H1 (cell line): ENCODE data around the gene USPL1. TPM values are rescaled to one million over a fixed set of nuclear protein-coding genes. Genes with fewer than 3 reads are reported as not detected.

Experiments used
- GTF2F1 ChIP-seq: IDR thresholded peaks from 2 replicates; pipeline ENCODE4 v1.6.1; 2012; ENCODE audit warnings: low read depth, low read length, improper control_type of control experiment, borderline replicate concordance
- KDM4A ChIP-seq: IDR thresholded peaks from one replicate; pipeline ENCODE4 v1.7.1; 2012; ENCODE audit warnings: low read depth, mild to moderate bottlenecking, moderate library complexity, low read length, inconsistent platforms; ENCODE audit not compliant: severe bottlenecking
- MAFK ChIP-seq: IDR thresholded peaks from 2 replicates; pipeline ENCODE4 v1.6.1; 2012; ENCODE audit warnings: low read depth, mild to moderate bottlenecking, improper control_type of control experiment, low read length
- RAD21 ChIP-seq, 2 experiments: IDR thresholded peaks in 1 of 2; conservative IDR thresholded peaks in 1 of 2; 2 replicates each; pipeline ENCODE4 v1.6.1; 2011; ENCODE audit warnings: low read depth in 2 of 2, low read length in 2 of 2, improper control_type of control experiment in 1 of 2, inconsistent platforms in 1 of 2, mild to moderate bottlenecking in 1 of 2, moderate library complexity in 1 of 2
- SIRT6 ChIP-seq: IDR thresholded peaks from one replicate; pipeline ENCODE4 v1.7.1; 2012; ENCODE audit warnings: low read length, inconsistent platforms
- TCF12 ChIP-seq: IDR thresholded peaks from 2 replicates; pipeline ENCODE4 v1.6.1; 2011; ENCODE audit warnings: low read depth, mild to moderate bottlenecking, low read length
- ZNF274 ChIP-seq: IDR thresholded peaks from 2 replicates; pipeline ENCODE4 v1.7.0; 2012; ENCODE audit warnings: low read length, borderline replicate concordance; ENCODE audit errors: extremely low read depth
- polyA plus RNA-seq, 7 experiments: library from polyadenylated mRNA; depleted of rRNA in 3 of 7; stranded (reverse) in 5 of 7; unstranded in 2 of 7; fragments of >200 nt in 5 of 7; fragments of 200-250 nt in 2 of 7; gene quantifications; 1 replicate in 5 of 7; 2 replicates in 1 of 7; 4 replicates in 1 of 7; pipeline versions ENCODE4 v1.2.1 to v1.2.3, GENCODE V29; 2011 to 2013; ENCODE audit warnings: missing spikeins in 2 of 7, mixed read lengths in 2 of 7
- total RNA-seq: library from RNA; stranded (reverse); fragmentation: NEBNext Ultra II Directional; extraction: Animal tissue kit (Norgen Biotek cat#: 25700); gene quantifications from 2 replicates; pipeline ENCODE4 v1.2.1, GENCODE V29; 2021
- TF ChIP-seq, protein P1 (sequence below): fragments of 300-600 bp; sonication (generic); IDR thresholded peaks from 2 replicates; pipeline ENCODE4 v1.7.1; 2012; ENCODE audit warnings: low read length, moderate library complexity, mild to moderate bottlenecking, inconsistent platforms; ENCODE audit not compliant: insufficient replicate concordance

USPL1 gene
- total and polyA plus RNA-seq, 2 of the 8 experiments (the other 6 are each of a cell fraction or from before 2014, with no cell fraction given) = 6.3 to 17.1 TPM

DNA sequence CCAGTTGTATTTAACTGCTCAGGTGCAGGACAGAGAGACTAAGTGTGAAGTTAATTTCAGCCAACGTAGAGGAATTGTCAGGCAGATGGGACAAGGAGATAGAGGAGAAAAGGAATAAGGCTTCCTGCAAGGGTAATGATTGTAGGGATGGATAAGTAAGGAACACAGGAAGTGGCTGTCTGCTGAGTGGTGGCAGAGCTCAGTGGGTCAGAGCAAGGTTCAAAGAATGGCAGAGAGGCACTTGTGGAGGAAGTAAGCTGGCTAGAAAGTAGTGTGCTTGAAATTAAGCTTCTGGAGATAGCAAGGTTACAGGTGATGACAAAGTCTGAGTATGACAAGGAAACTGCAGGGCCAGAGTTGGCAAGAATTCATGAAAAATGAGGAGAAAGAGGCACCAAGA is 47.9 kb downstream of the USPL1 start (continued):
- TF ChIP-seq, protein P1, sequence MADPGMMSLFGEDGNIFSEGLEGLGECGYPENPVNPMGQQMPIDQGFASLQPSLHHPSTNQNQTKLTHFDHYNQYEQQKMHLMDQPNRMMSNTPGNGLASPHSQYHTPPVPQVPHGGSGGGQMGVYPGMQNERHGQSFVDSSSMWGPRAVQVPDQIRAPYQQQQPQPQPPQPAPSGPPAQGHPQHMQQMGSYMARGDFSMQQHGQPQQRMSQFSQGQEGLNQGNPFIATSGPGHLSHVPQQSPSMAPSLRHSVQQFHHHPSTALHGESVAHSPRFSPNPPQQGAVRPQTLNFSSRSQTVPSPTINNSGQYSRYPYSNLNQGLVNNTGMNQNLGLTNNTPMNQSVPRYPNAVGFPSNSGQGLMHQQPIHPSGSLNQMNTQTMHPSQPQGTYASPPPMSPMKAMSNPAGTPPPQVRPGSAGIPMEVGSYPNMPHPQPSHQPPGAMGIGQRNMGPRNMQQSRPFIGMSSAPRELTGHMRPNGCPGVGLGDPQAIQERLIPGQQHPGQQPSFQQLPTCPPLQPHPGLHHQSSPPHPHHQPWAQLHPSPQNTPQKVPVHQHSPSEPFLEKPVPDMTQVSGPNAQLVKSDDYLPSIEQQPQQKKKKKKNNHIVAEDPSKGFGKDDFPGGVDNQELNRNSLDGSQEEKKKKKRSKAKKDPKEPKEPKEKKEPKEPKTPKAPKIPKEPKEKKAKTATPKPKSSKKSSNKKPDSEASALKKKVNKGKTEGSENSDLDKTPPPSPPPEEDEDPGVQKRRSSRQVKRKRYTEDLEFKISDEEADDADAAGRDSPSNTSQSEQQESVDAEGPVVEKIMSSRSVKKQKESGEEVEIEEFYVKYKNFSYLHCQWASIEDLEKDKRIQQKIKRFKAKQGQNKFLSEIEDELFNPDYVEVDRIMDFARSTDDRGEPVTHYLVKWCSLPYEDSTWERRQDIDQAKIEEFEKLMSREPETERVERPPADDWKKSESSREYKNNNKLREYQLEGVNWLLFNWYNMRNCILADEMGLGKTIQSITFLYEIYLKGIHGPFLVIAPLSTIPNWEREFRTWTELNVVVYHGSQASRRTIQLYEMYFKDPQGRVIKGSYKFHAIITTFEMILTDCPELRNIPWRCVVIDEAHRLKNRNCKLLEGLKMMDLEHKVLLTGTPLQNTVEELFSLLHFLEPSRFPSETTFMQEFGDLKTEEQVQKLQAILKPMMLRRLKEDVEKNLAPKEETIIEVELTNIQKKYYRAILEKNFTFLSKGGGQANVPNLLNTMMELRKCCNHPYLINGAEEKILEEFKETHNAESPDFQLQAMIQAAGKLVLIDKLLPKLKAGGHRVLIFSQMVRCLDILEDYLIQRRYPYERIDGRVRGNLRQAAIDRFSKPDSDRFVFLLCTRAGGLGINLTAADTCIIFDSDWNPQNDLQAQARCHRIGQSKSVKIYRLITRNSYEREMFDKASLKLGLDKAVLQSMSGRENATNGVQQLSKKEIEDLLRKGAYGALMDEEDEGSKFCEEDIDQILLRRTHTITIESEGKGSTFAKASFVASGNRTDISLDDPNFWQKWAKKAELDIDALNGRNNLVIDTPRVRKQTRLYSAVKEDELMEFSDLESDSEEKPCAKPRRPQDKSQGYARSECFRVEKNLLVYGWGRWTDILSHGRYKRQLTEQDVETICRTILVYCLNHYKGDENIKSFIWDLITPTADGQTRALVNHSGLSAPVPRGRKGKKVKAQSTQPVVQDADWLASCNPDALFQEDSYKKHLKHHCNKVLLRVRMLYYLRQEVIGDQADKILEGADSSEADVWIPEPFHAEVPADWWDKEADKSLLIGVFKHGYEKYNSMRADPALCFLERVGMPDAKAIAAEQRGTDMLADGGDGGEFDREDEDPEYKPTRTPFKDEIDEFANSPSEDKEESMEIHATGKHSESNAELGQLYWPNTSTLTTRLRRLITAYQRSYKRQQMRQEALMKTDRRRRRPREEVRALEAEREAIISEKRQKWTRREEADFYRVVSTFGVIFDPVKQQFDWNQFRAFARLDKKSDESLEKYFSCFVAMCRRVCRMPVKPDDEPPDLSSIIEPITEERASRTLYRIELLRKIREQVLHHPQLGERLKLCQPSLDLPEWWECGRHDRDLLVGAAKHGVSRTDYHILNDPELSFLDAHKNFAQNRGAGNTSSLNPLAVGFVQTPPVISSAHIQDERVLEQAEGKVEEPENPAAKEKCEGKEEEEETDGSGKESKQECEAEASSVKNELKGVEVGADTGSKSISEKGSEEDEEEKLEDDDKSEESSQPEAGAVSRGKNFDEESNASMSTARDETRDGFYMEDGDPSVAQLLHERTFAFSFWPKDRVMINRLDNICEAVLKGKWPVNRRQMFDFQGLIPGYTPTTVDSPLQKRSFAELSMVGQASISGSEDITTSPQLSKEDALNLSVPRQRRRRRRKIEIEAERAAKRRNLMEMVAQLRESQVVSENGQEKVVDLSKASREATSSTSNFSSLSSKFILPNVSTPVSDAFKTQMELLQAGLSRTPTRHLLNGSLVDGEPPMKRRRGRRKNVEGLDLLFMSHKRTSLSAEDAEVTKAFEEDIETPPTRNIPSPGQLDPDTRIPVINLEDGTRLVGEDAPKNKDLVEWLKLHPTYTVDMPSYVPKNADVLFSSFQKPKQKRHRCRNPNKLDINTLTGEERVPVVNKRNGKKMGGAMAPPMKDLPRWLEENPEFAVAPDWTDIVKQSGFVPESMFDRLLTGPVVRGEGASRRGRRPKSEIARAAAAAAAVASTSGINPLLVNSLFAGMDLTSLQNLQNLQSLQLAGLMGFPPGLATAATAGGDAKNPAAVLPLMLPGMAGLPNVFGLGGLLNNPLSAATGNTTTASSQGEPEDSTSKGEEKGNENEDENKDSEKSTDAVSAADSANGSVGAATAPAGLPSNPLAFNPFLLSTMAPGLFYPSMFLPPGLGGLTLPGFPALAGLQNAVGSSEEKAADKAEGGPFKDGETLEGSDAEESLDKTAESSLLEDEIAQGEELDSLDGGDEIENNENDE = no peak
- TF ChIP-seq GTF2F1 = no peak
- TF ChIP-seq KDM4A = no peak
- TF ChIP-seq ZNF274 = no peak
- TF ChIP-seq MAFK = no peak
- no peak for TF ChIP-seq RAD21 (IDR thresholded peaks at IDR 0.05 in 1 of 2, conservative IDR thresholded peaks at IDR 0.05 in 1 of 2; ENCODE audit: low read depth in 2 of 2, low read length in 2 of 2)
- TF ChIP-seq TCF12 = no peak
- no peak for TF ChIP-seq SIRT6
- TF ChIP-seq, all 59 proteins: peak for 0
